ENCODE data around the gene WBP2.
"Not testable (repeated sequence)": the region's sequence is repeated elsewhere in the genome, so short reads cannot be mapped to it uniquely, and the experiment has no call there.

Gene WBP2

DNA sequence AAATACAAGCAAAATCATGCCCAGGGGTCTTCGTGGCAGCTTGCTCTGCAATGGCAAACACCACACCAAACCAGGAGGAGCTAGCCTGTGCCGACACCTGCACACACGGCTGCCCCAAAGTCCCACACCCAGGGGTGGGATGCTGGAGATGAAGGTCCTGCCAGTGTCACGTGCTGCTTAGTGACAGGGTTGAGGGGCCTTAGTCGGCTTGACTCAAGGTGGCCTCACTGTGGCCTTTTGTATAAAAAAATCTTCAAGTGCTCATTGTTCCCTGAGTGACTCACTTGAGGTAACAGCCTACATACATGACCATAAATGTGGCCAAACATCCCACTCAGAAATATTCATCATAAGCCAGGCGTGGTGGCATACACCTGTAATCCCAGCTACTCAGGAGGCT, 34.3 kb upstream of the WBP2 start:
- no peak for DNase-seq

DNA sequence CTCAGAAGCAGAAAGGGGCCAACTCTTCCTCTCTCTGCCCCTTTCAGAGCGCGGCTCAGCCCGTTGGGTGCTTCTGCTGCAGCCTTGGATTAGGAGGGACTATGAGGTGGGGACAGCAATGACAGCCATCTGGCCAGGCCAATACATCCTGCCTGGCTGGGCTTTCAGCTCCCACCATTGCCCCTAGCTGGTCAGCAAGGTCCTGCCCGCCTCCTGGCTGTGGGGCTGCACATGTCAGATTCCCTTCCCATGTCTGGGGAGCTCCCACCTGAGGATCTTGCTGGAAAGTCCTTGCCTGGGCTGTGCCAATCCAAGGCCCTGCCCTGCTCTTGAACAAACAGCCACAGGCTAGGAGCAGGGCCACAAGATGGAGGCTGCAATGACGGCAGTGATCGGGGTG, 33.3 kb upstream of the WBP2 start:
- DNase-seq, result no peak

DNA sequence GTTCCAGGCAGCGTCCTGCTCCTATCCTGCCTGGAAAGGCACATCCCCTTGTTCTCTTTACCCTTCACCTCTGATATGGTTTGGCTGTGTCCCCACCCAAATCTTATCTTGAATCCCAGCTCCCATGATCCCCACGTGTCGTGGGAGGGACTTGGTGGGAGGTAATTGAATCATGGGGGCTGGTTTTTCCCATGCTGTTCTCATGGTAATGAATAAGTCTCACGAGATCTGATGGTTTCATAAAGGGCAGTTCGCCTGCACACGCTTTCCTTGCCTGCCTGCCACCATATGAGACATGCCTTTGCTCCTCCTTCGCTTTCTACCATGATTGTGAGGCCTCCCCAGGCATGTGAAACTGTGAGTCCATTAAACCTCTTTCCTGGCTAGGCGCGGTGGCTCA, 30.7 kb upstream of the WBP2 start:
- DNase-seq, result not testable (repeated sequence)

DNA sequence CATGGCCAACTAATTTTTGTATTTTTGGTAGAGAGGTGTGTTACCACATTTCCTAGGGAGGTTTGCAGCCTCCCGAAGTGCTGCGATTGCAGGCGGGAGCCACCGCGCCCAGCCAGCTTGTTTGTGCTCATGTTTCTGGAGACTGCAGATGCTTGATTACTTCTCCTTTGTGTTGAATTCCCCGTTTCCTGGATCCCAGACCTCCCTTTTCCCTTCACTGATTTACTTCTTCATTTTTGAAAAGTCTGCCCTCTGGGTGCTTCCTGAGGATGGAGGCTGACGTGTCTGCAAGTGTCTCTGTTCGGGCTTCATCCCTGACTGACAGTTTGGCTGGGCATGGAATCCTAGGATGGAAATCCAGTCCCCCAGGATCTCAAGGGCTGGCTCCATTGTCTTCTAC, 30.3 kb upstream of the WBP2 start:
- no peak for DNase-seq

DNA sequence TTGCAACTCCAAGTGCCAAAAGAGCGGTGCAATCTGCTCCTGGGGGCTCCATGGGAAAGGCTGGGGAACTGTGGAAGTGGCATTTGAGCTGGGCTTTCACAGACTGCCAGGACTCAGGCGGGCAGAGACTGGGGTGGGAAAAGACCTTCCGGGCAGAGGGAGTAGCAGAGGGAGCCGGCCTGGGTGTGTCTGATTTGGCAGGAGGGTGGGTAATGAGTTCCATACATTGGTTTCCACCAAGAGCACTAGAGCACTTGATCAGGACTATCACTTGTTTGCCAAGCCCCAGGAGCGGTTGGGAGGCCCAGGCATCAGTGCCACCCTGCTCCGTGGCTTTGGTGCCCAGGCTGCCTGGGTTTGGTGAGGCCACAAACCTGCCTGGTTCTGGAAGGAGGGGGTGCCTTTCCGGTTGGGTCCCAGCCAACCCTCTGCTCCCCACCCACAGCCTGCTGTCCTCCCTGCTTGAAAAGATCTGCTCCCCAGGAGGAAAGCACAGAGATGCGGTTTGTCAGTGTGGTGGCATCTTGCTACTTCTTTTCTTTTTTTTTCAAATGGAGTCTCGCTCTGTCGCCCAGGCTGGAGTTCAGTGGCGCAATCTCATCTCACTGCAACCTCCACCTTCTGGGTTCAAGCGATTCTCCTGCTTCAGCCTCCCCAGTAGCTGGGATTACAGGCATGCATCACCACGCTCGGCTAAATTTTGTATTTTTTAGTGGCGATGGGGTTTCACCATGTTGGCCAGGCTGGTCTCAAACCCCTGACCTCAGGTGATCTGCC, 26.7 kb upstream of the WBP2 start:
- no peak for DNase-seq

DNA sequence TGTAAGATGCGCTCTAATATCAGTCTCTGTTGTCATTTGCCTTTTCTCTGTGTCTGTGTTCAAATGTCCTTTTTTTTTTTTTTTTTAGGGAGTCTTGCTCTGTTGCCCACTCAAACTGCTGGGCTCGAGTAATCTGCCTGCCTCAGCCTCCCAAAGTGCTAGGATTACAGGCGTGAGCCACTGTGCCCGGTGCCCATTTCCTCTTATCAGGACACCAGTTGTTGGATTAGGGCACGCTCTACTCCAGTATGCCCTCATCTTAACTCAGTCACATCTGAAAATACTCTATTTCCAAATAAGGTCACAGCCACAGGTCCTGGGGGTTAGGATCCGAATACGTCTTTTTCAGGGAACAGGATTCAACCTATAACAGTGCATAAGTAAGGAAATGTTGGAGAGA, 25.1 kb upstream of the WBP2 start:
- no peak for DNase-seq

DNA sequence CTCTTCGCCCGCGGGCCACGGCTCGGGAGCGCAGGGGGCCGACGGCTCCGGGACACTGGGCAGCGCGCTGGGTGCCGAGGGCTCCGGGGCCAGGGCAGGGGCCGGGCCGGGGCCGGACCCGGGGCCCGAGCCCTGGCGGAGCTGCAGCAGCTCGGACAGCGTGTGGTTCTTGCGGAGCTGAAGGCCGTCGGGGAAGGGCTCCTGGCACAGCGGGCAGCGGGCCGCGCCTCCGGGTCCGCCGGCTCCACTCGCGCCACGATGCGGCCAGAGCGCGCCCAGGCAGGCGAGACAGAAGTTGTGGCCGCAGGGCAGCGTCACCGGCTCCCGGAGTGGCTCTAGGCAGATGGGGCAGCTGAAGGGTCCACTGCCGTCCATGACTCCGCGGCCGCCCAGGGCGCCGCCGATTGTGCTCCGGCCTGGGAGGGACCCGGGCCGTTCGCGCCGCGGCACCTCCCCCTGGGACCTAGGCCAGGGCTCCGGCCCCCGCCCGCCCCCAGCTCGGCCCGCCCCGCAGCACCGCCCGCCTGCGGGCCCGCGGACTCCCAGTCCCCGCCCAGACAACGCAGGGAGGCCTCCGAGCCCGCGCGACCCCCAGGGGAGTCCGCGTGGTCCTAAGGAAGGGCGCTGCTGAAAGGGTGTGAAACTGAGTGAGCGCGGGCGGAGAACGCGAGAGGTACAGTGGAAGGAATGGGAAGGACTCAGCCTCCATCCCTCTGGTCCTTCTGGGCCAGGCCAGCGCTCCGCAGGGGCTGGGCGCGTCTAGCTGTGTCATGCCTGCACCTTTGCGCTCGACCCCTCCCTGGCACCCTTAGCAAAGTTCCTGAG, 23.3 kb upstream of the WBP2 start, which contains the start of gene TRIM47:
Gene TRIM47 (minus strand): TSS at position 408 of the 825 bp plus-strand sequence. CDS start 33 bp downstream, at position 375.
- peak in 42 of 51 donors; percentile 20 to 81 (median 56) for DNase-seq

DNA sequence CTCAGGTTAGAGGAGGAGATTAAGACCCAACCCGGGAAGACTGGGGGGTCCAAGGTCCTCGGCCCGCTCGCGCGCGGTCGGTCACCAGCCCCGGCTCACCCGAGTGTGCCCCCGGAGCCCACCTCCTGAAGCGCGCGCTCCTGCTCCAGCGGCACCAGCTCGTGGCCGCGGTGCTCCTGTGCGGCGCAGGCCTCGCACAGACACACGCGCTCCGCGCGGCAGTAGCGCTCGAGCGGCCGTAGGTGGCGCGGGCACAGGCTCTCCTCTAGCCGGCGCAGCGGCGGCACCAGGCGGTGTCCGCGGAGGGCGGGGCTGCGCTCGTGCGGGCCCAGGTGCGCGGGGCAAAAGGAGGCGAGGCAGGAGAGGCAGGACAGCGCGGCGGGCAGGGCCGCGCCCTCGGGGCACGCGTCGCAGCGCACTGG, 22.6 kb upstream of the WBP2 start:
- peak in 27 of 51 donors; percentile 19 to 74 (median 56) for DNase-seq

DNA sequence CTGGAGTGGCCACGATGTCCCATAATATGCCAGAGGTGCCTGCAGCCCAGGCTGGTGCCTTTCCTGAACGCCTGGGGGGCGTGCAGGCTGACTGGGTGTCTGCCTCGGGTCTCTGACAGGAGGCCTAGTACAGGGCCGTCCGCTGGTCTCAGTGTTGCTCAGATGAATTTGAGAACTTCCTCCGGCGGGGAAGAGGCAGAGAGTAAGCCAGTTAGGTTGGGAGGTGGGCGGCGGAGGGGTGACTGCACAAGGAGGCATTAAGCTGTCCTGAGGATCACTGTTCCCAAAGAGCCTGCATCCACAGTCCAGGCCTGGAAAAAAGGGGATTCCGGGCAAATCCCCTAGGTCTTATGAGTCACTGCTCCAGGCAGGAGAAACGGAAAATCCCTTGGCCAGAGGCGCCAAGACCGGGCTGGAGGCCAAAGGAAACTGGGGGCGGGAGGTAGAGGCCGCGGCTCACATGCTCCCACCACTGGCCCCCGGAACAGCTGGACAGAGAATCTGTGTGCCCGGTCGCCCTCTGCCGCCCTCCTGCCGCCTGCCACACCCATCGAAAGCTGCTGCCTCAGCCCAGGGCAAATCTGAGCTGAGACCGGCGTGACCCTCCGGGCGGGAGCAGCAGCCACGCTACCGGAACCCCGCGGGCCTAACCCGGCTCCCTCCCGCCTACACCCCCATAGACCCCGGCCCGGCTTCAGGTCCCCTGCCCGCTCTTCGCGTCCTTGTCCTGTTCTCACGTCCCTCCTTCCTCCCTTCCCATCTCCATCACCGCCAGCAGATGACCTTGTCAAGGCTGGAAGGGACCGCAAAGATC, 22.0 kb upstream of the WBP2 start:
- DNase-seq, result peak in 47 of 51 donors; percentile 38 to 93 (median 79)

DNA sequence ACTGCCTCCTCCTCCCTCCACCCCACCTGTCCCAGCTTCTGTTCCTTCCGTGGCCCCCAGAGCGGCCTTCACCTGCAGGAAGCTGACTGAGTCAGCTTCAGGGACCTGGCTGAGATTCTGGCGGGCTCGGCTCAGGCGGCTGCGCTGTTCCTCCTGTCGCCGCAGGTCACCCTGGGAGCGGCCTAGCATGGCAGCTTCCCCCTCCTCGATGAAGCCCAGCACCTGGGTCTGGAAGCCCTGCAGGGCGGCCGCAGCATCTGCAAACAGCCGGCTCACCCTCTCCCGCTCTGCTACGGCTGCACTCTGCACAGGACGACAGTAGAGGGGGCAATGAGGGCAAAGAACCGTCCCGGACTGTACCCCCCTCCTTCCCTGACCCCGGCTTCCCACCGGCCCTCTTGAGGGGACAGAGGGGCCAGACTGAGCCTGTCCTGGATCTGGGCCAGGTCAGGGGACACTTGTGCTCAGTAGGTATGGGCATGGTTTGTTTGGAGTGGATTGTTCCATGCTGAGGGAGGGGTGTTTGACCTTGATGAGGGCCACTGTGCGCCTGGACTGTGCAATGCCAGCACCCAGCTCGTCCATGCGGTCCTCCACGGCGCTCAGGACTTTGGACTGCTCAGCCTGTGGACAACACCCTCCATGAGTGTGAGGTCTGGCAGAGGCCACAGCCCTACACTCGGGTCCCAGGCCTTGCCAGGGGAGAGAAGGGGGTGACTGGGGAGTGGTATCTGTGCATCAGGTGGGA, 21.2 kb upstream of the WBP2 start:
- peak in 3 of 51 donors; percentile 31 to 62 (median 48) for DNase-seq

DNA sequence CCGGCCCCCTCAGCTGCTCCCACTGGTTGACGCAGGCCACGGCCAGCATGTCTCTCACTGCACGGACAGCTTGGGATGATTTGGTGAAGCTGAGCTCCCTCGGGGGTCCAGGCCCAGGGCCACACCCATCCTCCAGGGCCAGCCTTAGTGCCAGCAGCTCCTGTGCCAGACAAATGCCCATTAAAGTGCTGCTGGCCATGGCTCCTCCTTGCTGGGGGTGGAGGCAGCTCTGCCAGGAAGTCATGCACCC, 20.7 kb upstream of the WBP2 start:
- DNase-seq, result peak in 11 of 51 donors; percentile 32 to 75 (median 59)

DNA sequence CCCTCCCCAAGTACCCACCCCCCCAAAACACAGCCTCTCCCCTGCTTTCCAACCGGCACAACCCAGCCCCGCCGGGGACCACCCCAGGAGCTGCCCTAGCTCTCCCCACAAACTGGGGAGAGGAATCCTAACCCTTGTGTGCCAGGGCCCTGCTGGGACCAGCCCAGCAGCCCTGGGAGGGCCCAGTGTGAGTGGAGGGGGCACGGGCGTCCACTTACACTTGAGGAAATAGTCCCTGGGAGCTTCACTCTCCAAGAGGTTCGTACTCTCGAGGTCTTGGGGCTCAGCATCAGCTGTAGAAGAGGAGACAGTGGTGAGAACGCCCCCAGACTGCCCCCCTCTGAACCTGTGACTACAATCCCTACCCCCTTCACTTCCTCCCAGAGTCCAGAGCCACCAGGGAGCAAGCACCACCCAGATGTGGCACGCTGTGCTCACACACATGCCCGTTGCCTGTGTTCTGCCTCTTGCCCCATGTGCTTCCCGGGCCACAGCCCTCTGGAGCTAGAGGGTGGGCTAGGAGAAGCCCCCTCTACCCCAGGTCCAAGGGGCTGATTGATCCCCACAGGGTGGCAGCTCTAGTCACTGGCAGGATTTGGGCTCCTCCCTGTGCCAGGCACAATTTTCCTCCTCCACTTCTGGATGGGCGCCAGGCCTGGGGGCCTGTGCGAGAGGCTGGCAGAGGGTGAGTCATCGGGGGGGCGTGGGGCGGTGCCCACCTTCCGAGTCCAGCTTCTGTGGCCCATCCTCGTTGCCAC, 20.2 kb upstream of the WBP2 start:
- peak in 17 of 51 donors; percentile 27 to 83 (median 48) for DNase-seq

DNA sequence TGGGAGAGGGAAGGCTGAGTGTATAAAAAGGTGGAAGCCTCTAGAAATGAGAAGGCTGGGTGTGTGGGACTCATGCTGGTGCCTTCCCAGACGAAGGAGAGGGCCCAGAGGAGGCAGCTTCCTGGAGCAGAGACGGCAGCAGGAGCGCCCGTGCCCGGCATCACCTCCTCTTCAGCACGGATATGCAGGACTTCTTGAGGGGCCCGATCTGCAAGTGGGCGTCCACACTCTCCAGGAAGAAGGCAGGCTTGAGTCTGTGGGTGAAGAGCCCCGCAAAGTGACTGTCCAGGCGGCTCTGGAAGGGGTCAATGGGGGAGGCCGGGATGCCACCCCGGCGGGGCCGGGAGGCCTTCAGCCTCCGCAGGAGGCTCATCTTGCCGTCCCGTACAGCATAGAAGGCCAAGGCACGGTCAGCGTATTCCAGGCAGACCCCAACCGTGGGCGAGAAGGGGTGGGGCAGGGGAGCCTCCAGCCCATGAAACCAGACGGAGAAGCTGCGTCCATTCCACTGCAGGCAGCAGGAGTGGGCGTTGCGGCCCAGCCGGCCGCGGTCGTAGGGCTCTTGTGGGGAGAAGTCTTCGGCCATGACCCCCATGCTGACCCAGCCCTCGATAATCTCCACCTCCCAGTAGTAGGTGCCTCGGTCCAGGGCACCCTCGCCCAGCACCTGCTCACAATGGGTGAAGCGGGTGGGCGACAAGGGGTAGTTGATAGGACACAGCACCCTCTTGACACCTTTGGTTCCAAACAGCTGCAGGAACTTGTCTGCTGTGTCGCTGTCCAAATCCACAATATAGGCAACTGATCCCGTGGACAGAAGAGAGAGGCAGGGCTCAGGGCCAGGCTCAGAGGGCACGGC, 19.4 kb upstream of the WBP2 start:
- no peak for DNase-seq

DNA sequence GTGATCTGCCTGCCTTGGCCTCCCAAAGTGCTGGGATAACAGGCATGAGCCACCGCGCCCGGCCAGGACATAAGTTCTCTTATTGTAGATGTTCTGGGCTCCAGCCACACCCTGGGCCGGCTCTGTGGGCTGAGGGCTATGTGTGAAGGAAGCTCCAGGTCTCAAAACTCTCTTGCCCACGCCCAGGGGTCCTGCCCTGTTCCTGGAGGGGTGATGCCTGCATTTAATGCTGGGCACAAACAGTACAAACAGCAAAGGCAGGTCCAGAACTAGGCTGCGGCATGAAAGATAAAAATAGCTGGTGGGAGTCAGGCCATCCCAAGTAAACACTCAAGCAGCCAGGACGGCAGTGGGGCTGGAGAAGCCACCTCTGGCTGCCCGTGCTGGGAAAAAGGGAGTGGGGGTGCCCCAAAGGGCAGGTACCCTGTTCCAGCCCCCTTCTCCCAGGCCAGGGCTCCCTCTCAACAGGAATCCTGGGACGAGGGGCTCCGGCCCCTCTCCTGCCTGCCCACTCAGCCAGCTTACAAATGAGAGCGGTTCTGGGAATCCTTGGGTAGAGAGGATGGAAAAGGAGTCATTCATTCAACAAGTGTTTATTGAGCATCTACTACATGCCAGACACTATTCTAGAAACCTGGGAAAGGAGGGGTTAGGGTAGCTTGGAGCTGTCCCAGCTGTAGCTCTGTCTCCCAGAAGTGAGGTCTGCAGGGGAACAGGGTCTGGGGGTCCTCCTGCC, 18.6 kb upstream of the WBP2 start:
- no peak for DNase-seq

DNA sequence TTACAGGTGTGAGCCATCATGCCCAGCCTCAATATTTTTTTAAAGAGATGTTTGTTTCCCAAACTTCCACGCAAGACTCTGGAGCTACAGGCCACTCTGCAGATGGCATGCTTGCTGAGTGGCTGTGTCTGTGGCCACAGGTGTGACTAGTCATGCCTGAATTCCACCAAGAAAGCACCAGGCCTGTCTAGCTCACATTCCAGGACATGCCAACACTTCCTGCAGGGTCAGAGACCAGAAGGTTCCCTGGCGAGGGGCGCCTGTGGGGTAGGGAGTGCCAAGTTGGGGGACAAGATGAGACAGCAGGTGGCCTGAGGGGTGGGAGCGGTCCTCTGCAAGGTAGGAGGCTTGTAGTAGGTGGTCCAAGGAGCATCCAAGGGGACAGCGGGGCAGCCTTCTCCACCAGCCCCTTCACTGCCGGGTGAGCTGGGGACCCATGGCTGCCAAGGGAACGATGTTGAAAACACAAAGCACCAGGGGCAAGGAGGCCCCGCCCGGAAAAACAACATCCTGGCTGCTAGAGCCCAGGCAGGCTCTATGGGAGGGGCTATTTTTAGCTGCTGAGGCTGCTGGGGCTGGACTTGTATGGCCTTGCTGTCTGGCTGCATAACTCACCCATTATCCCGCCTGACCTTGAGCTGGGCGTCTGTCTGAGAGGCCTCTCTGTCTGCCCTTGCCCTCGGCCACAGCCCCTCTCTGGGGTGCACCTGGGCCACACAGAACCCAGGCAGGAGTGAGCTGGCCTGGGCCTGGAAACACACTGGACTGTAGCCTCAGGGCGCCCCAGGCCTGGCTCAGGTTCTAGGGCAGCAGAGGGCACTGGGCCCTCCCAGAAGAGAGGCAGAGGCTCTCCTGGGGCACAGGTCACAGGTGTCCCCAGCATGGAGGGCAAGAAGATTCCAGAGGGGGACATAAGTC, 17.6 kb upstream of the WBP2 start:
- DNase-seq, result peak in 20 of 51 donors; percentile 27 to 78 (median 52)

DNA sequence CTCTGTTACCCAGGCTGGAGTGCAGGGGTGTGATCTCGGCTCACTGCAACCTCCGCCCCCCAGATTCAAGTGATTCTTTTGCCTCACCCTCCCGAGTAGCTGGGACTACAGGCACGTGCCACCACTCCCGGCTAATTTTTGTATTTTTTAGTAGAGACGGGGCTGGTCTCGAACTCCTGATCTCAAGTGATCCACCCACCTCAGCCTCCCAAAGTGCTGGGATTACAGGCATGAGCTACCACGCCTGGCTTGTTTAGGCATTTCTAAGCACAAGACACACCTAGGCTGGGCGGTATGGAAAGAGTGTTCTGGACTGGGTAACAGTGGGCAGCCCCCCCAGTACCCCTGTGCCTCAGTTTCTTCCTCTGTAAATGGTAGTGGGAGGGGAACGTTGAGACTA, 15.1 kb upstream of the WBP2 start:
- not testable (repeated sequence) for DNase-seq
